PC-3 (cell line): ENCODE results near the gene SHTN1. TPM values are rescaled to one million over a fixed set of nuclear protein-coding genes. Genes with fewer than 3 reads are reported as not detected.

Source experiments
- ATAC-seq: fragments of 200-7000 bp; cut with Tn5 transposase; 2 replicates; pipeline ENCODE4 v1.9.1; 2020; ENCODE audit warnings: mild to moderate bottlenecking, moderate library complexity
- BruUV-seq: library from RNA; stranded (reverse); fragments of 400-500 nt; replicated peaks from 2 replicates; lab custom pipeline; 2021; lab: Mats Ljungman, UMichigan
- CTCF ChIA-PET: fragments of 300-600 bp; sonication (Branson Sonifier 250); formaldehyde crosslinking; loops from one replicate; lab custom pipeline; 2022; ENCODE audit warnings: antibody characterized with exemption; lab: Charles Lee
- POLR2A ChIA-PET: fragments of 300-600 bp; sonication (Branson Sonifier 250); formaldehyde crosslinking; loops from one replicate; lab custom pipeline; 2022; ENCODE audit warnings: antibody characterized with exemption; ENCODE audit not compliant: unreplicated experiment; lab: Charles Lee
- DNase-seq: peaks from one replicate; pipeline ENCODE4 v3.0.0-alpha.2; 2015
- H2AFZ ChIP-seq: fragments of 300-600 bp; sonication (generic); 2 replicates; pipeline ENCODE4 v1.6.0; 2016; ENCODE audit warnings: antibody characterized with exemption, low read length
- H3F3A ChIP-seq: fragments of 300-600 bp; sonication (generic); one replicate; pipeline ENCODE4 v1.6.0; 2017; ENCODE audit warnings: antibody characterized with exemption, low read length, control low read depth, mild to moderate bottlenecking; ENCODE audit not compliant: unreplicated experiment
- H3K27ac ChIP-seq: fragments of 300-600 bp; sonication (generic); 2 replicates; pipeline ENCODE4 v1.5.1; 2016; ENCODE audit warnings: mild to moderate bottlenecking, low read length
- H3K27me3 ChIP-seq: fragments of 300-600 bp; sonication (generic); 2 replicates; pipeline ENCODE4 v1.6.1; 2016; ENCODE audit warnings: low read length, mixed read lengths
- H3K36me3 ChIP-seq: fragments of 300-600 bp; sonication (generic); 2 replicates; pipeline ENCODE4 v1.6.1; 2016; ENCODE audit warnings: low read depth, mixed run types, low read length, mixed read lengths
- H3K4me1 ChIP-seq: fragments of 300-600 bp; sonication (generic); 2 replicates; pipeline ENCODE4 v1.5.1; 2016; ENCODE audit warnings: low read length; ENCODE audit not compliant: insufficient read depth
- H3K4me2 ChIP-seq: fragments of 300-600 bp; sonication (generic); 2 replicates; pipeline ENCODE4 v1.6.0; 2016; ENCODE audit warnings: low read length
- H3K4me3 ChIP-seq: fragments of 300-600 bp; sonication (generic); 2 replicates; pipeline ENCODE4 v1.5.1; 2016; ENCODE audit warnings: mild to moderate bottlenecking, low read length, mixed read lengths
- H3K79me2 ChIP-seq: fragments of 300-600 bp; sonication (generic); 2 replicates; pipeline ENCODE4 v1.6.1; 2017; ENCODE audit warnings: low read length, mixed read lengths
- H3K9ac ChIP-seq: fragments of 300-600 bp; sonication (generic); 2 replicates; pipeline ENCODE4 v1.6.0; 2016; ENCODE audit warnings: mild to moderate bottlenecking, low read length
- H3K9me2 ChIP-seq: fragments of 300-600 bp; sonication (generic); replicated peaks from 2 replicates; pipeline ENCODE4 v1.6.1; 2016; ENCODE audit warnings: mixed run types, low read length, mixed read lengths
- H3K9me3 ChIP-seq: fragments of 300-600 bp; sonication (generic); 2 replicates; pipeline ENCODE4 v1.6.1; 2016; ENCODE audit warnings: low read length, mixed read lengths
- H4K20me1 ChIP-seq: fragments of 300-600 bp; sonication (generic); 2 replicates; pipeline ENCODE4 v1.6.1; 2016; ENCODE audit warnings: low read length, mixed read lengths
- CTCF ChIP-seq: fragments of 300-600 bp; sonication (generic); conservative IDR thresholded peaks from 2 replicates; pipeline ENCODE4 v1.5.1; 2017; ENCODE audit warnings: antibody characterized with exemption, low read depth, mild to moderate bottlenecking, low read length
- EZH2 ChIP-seq: fragments of 300-600 bp; sonication (generic); IDR thresholded peaks from one replicate; pipeline ENCODE4 v1.6.1; 2017; ENCODE audit warnings: antibody characterized with exemption, mild to moderate bottlenecking, low read length; ENCODE audit not compliant: unreplicated experiment
- EZH2phosphoT487 ChIP-seq: fragments of 300-600 bp; sonication (generic); IDR thresholded peaks from 2 replicates; pipeline ENCODE4 v1.6.1; 2018; ENCODE audit warnings: mild to moderate bottlenecking, antibody characterized with exemption, low read length, borderline replicate concordance
- intact Hi-C: fragments of 100-400 bp; cut with micrococcal nuclease; formaldehyde crosslinking; loops from 2 replicates; pipeline ENCODE4 v1.9.0; 2023
- total RNA-seq: library from RNA; depleted of rRNA; stranded (reverse); fragments of >200 nt; gene quantifications from 2 replicates; pipeline ENCODE4 v1.2.3, GENCODE V29; 2014

SHTN1 gene
- total RNA-seq, 1 experiment from 2014 or later: 13.0 TPM

GRCh38 chr10:116840389-116841075, 164.5 kb downstream of the SHTN1 start:
- no TSS peak for BruUV-seq
- CTCF ChIA-PET: interaction anchor here (0.8 kb wide), 1 partner anchor 334 kb away, joined by 4 read pairs; no protein-coding TSS in a partner anchor

GRCh38 chr10:116838143-116838725, 166.8 kb downstream of the SHTN1 start:
- ATAC-seq (no peak), DNase-seq (no peak)
- Histone ChIP-seq H3K9me2 (no peaks in the 10 kb centered on the region), H3K4me3 (no peak overlapping the region), H3K36me3 (no peaks in the 10 kb centered on the region), H3K4me2 (no peak overlapping the region), H3K27me3 (no peaks in the 10 kb centered on the region), H2AFZ (no peak overlapping the region), H3K9ac (no peak overlapping the region), H3K4me1 (no peaks in the 10 kb centered on the region), H3K27ac (no peak overlapping the region), H3K79me2 (no peaks in the 10 kb centered on the region), H3F3A (no peaks in the 10 kb centered on the region), H4K20me1 (no peaks in the 10 kb centered on the region), H3K9me3 (no peaks in the 10 kb centered on the region)
- POLR2A ChIA-PET: no interaction called here
- no TSS peak for BruUV-seq
- intact Hi-C loops: loop anchor here (5.0 kb wide), 1 partner anchor 339 kb away; no protein-coding TSS in a partner anchor
- TF ChIP-seq EZH2: no peak
- TF ChIP-seq CTCF: no peak
- CTCF ChIA-PET: no interaction called here

More at GRCh38 chr10:116840389-116841075, 164.5 kb downstream of the SHTN1 start:
- no peaks in the 10 kb centered on the region for H3K4me1 ChIP-seq
- no peaks in the 10 kb centered on the region for H3K9me2 ChIP-seq
- no peak overlapping the region for H3K9ac ChIP-seq
- H3K27ac ChIP-seq: no peak overlapping the region
- DNase-seq (no peak), ATAC-seq (no peak)
- POLR2A ChIA-PET: no interaction called here
- no peak overlapping the region for H2AFZ ChIP-seq
- intact Hi-C loops: no loop called here
- no peaks in the 10 kb centered on the region for H4K20me1 ChIP-seq
- no peaks in the 10 kb centered on the region for H3K27me3 ChIP-seq
- H3K4me2 ChIP-seq: no peak overlapping the region
- no peaks in the 10 kb centered on the region for H3K79me2 ChIP-seq
- TF ChIP-seq EZH2 (no peak), CTCF (no peak), EZH2phosphoT487 (no peak)
- no peaks in the 10 kb centered on the region for H3F3A ChIP-seq
- no peaks in the 10 kb centered on the region for H3K9me3 ChIP-seq
- H3K4me3 ChIP-seq: no peak overlapping the region
- no peaks in the 10 kb centered on the region for H3K36me3 ChIP-seq

- no peaks in the 10 kb centered on the region for H3K36me3 ChIP-seq
- H3K4me1 ChIP-seq: no peaks in the 10 kb centered on the region
- H3F3A ChIP-seq: no peaks in the 10 kb centered on the region
- no peaks in the 10 kb centered on the region for H3K79me2 ChIP-seq
- H3K9me3 ChIP-seq: no peaks in the 10 kb centered on the region
- POLR2A ChIA-PET: no interaction called here
- no peaks in the 10 kb centered on the region for H3K27me3 ChIP-seq
- BruUV-seq: no TSS peak
- intact Hi-C loops: loop anchor here (1.0 to 5.0 kb wide), 2 partner anchors 237 to 340 kb away; no protein-coding TSS in a partner anchor
- no peak overlapping the region for H2AFZ ChIP-seq
- no peak overlapping the region for H3K4me2 ChIP-seq
- no peak for DNase-seq
- no peaks in the 10 kb centered on the region for H4K20me1 ChIP-seq
- H3K4me3 ChIP-seq: no peak overlapping the region
- TF ChIP-seq EZH2phosphoT487 (no peak), CTCF (no peak), EZH2 (no peak)
- no peak overlapping the region for H3K9ac ChIP-seq
- H3K27ac ChIP-seq: no peak overlapping the region
- CTCF ChIA-PET: interaction anchor here (0.6 to 0.9 kb wide), 3 partner anchors 330 to 497 kb away, joined by 3 to 5 read pairs (median 4); no protein-coding TSS in a partner anchor
- no peaks in the 10 kb centered on the region for H3K9me2 ChIP-seq
- no peak for ATAC-seq
These were observed 168.0 kb downstream of the SHTN1 start for GRCh38 chr10:116836902-116837523.
